Renal pelvis (tissue), 4 donors: ENCODE results near the gene ELFN1. TPM values are rescaled to one million over a fixed set of nuclear protein-coding genes. Genes with fewer than 3 reads are reported as not detected.

ENCODE experiments used
- DNase-seq: peaks from one replicate; pipeline ENCODE4 v3.0.0-alpha.2; 2013
- polyA plus RNA-seq, 3 donors: library from polyadenylated mRNA; unstranded; fragments of 120-200 nt; gene quantifications; one replicate each; pipeline ENCODE4 v1.2.1, GENCODE V29; 2013; ENCODE audit not compliant: insufficient read length in 3 of 3

ELFN1 gene
- polyA plus RNA-seq, 3 donors: 14.3 to 18.3 (median 18.1) TPM

DNA sequence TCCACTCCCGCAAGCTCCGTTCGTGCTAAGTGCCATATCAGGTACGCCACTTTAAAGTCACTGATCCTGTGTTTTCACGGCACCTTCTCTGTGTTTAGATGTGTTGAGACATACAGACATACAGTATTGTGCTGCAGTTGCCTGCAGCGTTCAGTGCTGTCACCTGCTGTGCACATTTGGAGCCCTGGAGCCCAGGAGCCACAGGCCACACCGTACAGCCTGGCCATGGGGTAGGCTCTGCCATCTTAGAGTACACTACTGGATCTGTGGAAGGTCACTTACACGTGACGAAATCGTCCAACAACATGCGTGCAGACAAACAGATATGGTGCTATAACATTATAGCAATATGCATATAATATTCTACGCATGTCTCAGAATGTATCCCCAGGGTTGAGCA is 111.3 kb downstream of the ELFN1 start:
- DNase-seq: no peak

DNA sequence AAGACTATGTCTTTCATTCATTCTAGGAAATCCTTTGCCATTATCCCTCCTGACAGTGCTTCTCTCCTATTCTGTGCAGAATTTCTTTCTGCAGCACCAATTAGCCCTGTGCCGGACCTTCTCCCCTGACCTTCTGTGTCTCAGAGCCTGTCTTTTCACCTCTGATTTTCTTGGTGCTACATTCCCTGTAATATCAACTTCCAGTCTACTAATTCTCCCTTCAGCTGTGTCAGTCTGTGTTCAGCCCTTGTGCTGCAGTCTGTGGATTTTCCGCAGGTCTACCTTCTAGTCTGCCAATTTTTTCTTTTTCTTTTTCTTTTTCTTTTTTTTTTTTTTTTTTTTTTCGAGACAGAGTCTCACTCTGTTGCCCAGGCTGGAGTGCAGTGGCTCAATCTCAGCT is 115.8 kb downstream of the ELFN1 start:
- DNase-seq: no peak

GRCh38 chr7:1787241-1787640 is 117.2 kb downstream of the ELFN1 start:
- no peak for DNase-seq

DNA sequence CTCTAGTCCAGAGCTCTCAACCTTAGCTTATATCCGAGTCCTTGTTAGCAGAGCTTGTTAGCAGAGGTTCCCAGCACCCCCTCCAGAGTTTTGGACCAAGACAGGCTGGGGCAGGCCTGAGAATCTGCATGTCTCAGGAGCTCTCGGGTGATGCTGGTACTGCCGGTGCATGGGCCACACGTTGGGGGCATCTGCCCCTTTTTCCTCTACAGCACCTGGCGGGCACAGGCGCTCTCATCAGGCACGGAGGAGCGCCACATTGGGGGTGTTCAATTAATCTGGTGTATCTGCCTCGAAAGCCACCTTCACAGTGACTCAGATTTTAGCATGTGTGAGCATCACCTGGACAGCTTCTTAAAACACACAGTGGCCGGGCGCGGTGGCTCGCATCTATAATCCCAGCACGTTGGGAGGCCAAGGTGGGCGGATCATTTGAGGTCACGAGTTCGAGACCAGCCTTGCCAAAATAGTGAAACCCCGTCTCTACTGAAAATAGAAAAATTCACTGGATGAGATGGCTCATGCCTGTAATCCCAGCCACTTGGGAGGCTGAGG is 117.7 kb downstream of the ELFN1 start:
- DNase-seq: no peak

GRCh38 chr7:1794888-1795542 is 124.9 kb downstream of the ELFN1 start:
- no peak for DNase-seq

Other genes with a start within 250 kb of the ELFN1 start
- gene MICALL2, start 210.8 kb upstream of the ELFN1 start, polyA plus RNA-seq: 10 to 100 TPM in 2 of 3 donors, 1 to 10 TPM in 1; 9.6 to 13.7 (median 10.6) TPM
- gene INTS1, start 165.9 kb upstream of the ELFN1 start, polyA plus RNA-seq: 10 to 100 TPM; 81.0 to 97.4 (median 95.7) TPM
- 10 to 100 TPM in 2 of 3 donors, 1 to 10 TPM in 1; 9.9 to 13.5 (median 12.9) TPM for gene MAFK, start 139.6 kb upstream of the ELFN1 start, polyA plus RNA-seq
- 1 to 10 TPM; 6.0 to 9.7 (median 8.6) TPM for gene TMEM184A, start 114.1 kb upstream of the ELFN1 start, polyA plus RNA-seq
- 10 to 100 TPM; 32.8 to 40.3 (median 34.1) TPM for gene PSMG3, start 100.2 kb upstream of the ELFN1 start, polyA plus RNA-seq